B cell (primary cell): Measurements from ENCODE around the gene UBE2O. TPM values are rescaled to one million over a fixed set of nuclear protein-coding genes. Genes with fewer than 3 reads are reported as not detected.

Source experiments
- ATAC-seq: fragments of 200-7000 bp; cut with Tn5 transposase; one replicate; pipeline ENCODE4 v1.10.0; 2021; ENCODE audit warnings: low read depth, mild to moderate bottlenecking, moderate number of reproducible peaks, moderate library complexity
- CTCF ChIA-PET: fragments of 350-600 bp; sonication (Branson Sonifier 250); formaldehyde crosslinking; loops from one replicate; lab custom pipeline; 2021; ENCODE audit warnings: antibody characterized with exemption, inconsistent platforms; lab: Charles Lee
- POLR2A ChIA-PET: fragments of 350-600 bp; sonication (Branson Sonifier 250); formaldehyde crosslinking; loops from one replicate; lab custom pipeline; 2021; ENCODE audit warnings: antibody characterized with exemption; lab: Charles Lee
- DNase-seq: peaks from one replicate; pipeline ENCODE4 v3.0.0; 2013
- H2AFZ ChIP-seq: 2 replicates; pipeline ENCODE4 v1.6.1; 2012; ENCODE audit warnings: mild to moderate bottlenecking, low read depth, low read length; ENCODE audit not compliant: insufficient read depth, poor library complexity, severe bottlenecking
- H3K27ac ChIP-seq, 2 donors: 1 replicate in 1 of 2; 2 replicates in 1 of 2; pipeline ENCODE4 v1.5.1; 2012 to 2013; ENCODE audit warnings: low read length in 2 of 2, mild to moderate bottlenecking in 2 of 2, moderate library complexity in 1 of 2
- H3K27me3 ChIP-seq, 4 experiments: fragments of 200-600 bp in 1 of 4; sonication (generic) in 1 of 4; replicated peaks in 1 of 4; 1 replicate in 2 of 4; 2 replicates in 2 of 4; pipeline versions ENCODE4 v1.6.1 to v1.7.0; 2013 to 2016; ENCODE audit warnings: low read length in 3 of 4, mild to moderate bottlenecking in 2 of 4, mixed read lengths in 1 of 4, moderate library complexity in 1 of 4; ENCODE audit not compliant: insufficient read depth in 4 of 4, control insufficient read depth in 3 of 4; ENCODE audit errors: control extremely low read depth in 1 of 4
- H3K36me3 ChIP-seq, 2 experiments: replicated peaks in 1 of 2; 1 replicate in 1 of 2; 2 replicates in 1 of 2; pipeline versions ENCODE4 v1.6.1 to v1.7.1; 2013; ENCODE audit warnings: low read length in 1 of 2; ENCODE audit not compliant: insufficient read depth in 2 of 2, control insufficient read depth in 1 of 2; ENCODE audit errors: control extremely low read depth in 1 of 2, extremely low read depth in 1 of 2
- H3K4me1 ChIP-seq, 2 donors: fragments of 200-600 bp in 1 of 2; sonication (generic) in 1 of 2; 1 replicate in 1 of 2; 2 replicates in 1 of 2; pipeline versions ENCODE4 v1.5.1 to v1.6.1; 2013 to 2017; ENCODE audit warnings: low read length in 2 of 2; ENCODE audit not compliant: control insufficient read depth in 2 of 2, insufficient read depth in 2 of 2
- H3K4me2 ChIP-seq: replicated peaks from 2 replicates; pipeline ENCODE3; 2012; ENCODE audit warnings: mild to moderate bottlenecking, low read depth, low read length; ENCODE audit not compliant: poor library complexity, severe bottlenecking
- H3K4me3 ChIP-seq, 5 experiments: fragments of 200-600 bp in 1 of 5; sonication (generic) in 1 of 5; 1 replicate in 3 of 5; 2 replicates in 2 of 5; pipeline versions ENCODE4 v1.5.1 to v1.7.0; 2011 to 2016; ENCODE audit warnings: low read length in 4 of 5, mild to moderate bottlenecking in 4 of 5, low read depth in 2 of 5, control low read depth in 1 of 5, moderate library complexity in 1 of 5; ENCODE audit not compliant: insufficient read depth in 1 of 5; ENCODE audit errors: control extremely low read depth in 1 of 5, extremely low read depth in 1 of 5
- H3K79me2 ChIP-seq: fragments of 200-600 bp; sonication (generic); one replicate; pipeline ENCODE4 v1.6.0; 2016; ENCODE audit warnings: low read length; ENCODE audit not compliant: control insufficient read depth, insufficient read depth
- H3K9ac ChIP-seq: fragments of 200-600 bp; sonication (generic); 2 replicates; pipeline ENCODE4 v1.6.1; 2017; ENCODE audit warnings: mild to moderate bottlenecking, low read length, moderate library complexity
- H3K9me3 ChIP-seq, 3 donors: one replicate each; pipeline versions ENCODE4 v1.6.1 to v1.7.1; 2013; ENCODE audit warnings: low read length in 2 of 3; ENCODE audit not compliant: control insufficient read depth in 2 of 3, insufficient read depth in 1 of 3; ENCODE audit errors: control extremely low read depth in 1 of 3
- H4K20me1 ChIP-seq: 2 replicates; pipeline ENCODE4 v1.6.0; 2012; ENCODE audit warnings: mild to moderate bottlenecking, low read length; ENCODE audit not compliant: insufficient read depth, control insufficient read depth, poor library complexity, severe bottlenecking
- H3K27ac Mint-ChIP-seq: one replicate; pipeline ENCODE4 v1.8.0; 2021; ENCODE audit warnings: mixed read lengths
- H3K27me3 Mint-ChIP-seq: one replicate; pipeline ENCODE4 v1.8.0; 2021; ENCODE audit warnings: mixed read lengths
- H3K4me1 Mint-ChIP-seq: one replicate; pipeline ENCODE4 v1.8.0; 2021; ENCODE audit warnings: mixed read lengths
- H3K4me3 Mint-ChIP-seq: one replicate; pipeline ENCODE4 v1.8.0; 2021; ENCODE audit warnings: mixed read lengths
- H3K9me3 Mint-ChIP-seq: one replicate; pipeline ENCODE4 v1.8.0; 2022; ENCODE audit warnings: mixed read lengths; ENCODE audit not compliant: insufficient read depth
- CTCF ChIP-seq: fragments of 200-600 bp; IDR thresholded peaks from one replicate; pipeline ENCODE4 v1.8.0; 2022; ENCODE audit warnings: antibody characterized with exemption, mild to moderate bottlenecking
- EZH2 ChIP-seq: IDR thresholded peaks from 2 replicates; pipeline ENCODE4 v1.6.1; 2012; ENCODE audit warnings: borderline replicate concordance, low read depth, mild to moderate bottlenecking, moderate library complexity, low read length; ENCODE audit not compliant: insufficient read depth, poor library complexity, severe bottlenecking
- WGBS: methylation state at CpG from one replicate; pipeline ENCODE4 v1.1.5; 2013; ENCODE audit warnings: missing lambda C conversion rate; ENCODE audit not compliant: insufficient coverage; 5-methylcytosine and 5-hydroxymethylcytosine counted together
- intact Hi-C: fragments of 100-400 bp; cut with micrococcal nuclease; formaldehyde crosslinking; loops from one replicate; pipeline ENCODE4 v1.10.0; 2022
- polyA plus RNA-seq: library from polyadenylated mRNA; depleted of rRNA; stranded (reverse); fragments of >200 nt; gene quantifications from 2 replicates; pipeline ENCODE4 v1.2.3, GENCODE V29; 2012
- total RNA-seq, 2 donors: library from RNA; stranded (reverse); fragments of 120-200 nt in 1 of 2; gene quantifications; 1 replicate in 1 of 2; 2 replicates in 1 of 2; pipeline versions ENCODE4 v1.2.3 to v1.2.4, GENCODE V29; 2013 to 2022

Gene UBE2O
- total and polyA plus RNA-seq, 2 donors (not counting 1 experiment from before 2014, with no cell fraction given), result 41.3 to 54.0 TPM

- intact Hi-C loops, result no loop called here
- CTCF ChIA-PET, result no interaction called here
Observed at GRCh38 chr17:76359375-76359774, 93.6 kb downstream of the UBE2O start.

More at GRCh38 chr17:76359375-76359774, 93.6 kb downstream of the UBE2O start:
- H3K4me2 ChIP-seq, result no peak overlapping the region
- no peaks in the 10 kb centered on the region for H3K9me3 ChIP-seq
- Mint-ChIP-seq H3K27ac (no peak overlapping the region), H3K4me1 (peaks cover 10% of the 10 kb centered on the region), H3K4me3 (no peak overlapping the region), H3K9me3 (no peaks in the 10 kb centered on the region), H3K27me3 (no peaks in the 10 kb centered on the region)
- no peaks in the 10 kb centered on the region for H3K79me2 ChIP-seq
- no peaks in the 10 kb centered on the region for H3K27me3 ChIP-seq
- POLR2A ChIA-PET, result no interaction called here
- no peak for ATAC-seq
- no peak overlapping the region for H2AFZ ChIP-seq
- no peak overlapping the region for H3K4me3 ChIP-seq
- no peak overlapping the region for H3K9ac ChIP-seq
- H3K36me3 ChIP-seq, result no peaks in the 10 kb centered on the region
- DNase-seq, result no peak
- WGBS, result 80% methylated on average over 1 of the region's 6 CpGs
- peaks cover under 1 to 6% of the 10 kb centered on the region in 2 donors for H3K4me1 ChIP-seq
- H4K20me1 ChIP-seq, result no peaks in the 10 kb centered on the region
- H3K27ac ChIP-seq, result no peak overlapping the region
- TF ChIP-seq CTCF (no peak), EZH2 (no peak)
